Progenitor cell of endocrine pancreas (in vitro differentiated cells): ENCODE data around the gene CSRP2. TPM values are rescaled to one million over a fixed set of nuclear protein-coding genes. Genes with fewer than 3 reads are reported as not detected.

Source experiments
- DNase-seq: peaks from one replicate; pipeline ENCODE4 v3.0.0; 2021; ENCODE audit warnings: low spot score; ENCODE audit not compliant: unreplicated experiment
- H3K27ac Mint-ChIP-seq: 2 replicates; pipeline ENCODE4 v1.8.0; 2021; ENCODE audit warnings: mild to moderate bottlenecking, moderate library complexity, mixed read lengths
- H3K27me3 Mint-ChIP-seq: 2 replicates; pipeline ENCODE4 v1.8.0; 2021; ENCODE audit warnings: mixed read lengths
- H3K36me3 Mint-ChIP-seq: 2 replicates; pipeline ENCODE4 v1.8.0; 2022; ENCODE audit warnings: mixed read lengths; ENCODE audit not compliant: insufficient read depth
- H3K4me1 Mint-ChIP-seq: 2 replicates; pipeline ENCODE4 v1.8.0; 2021; ENCODE audit warnings: low read depth, mixed read lengths
- H3K4me3 Mint-ChIP-seq: 2 replicates; pipeline ENCODE4 v1.8.0; 2021; ENCODE audit warnings: low read depth, mild to moderate bottlenecking, moderate library complexity, mixed read lengths
- H3K9me3 Mint-ChIP-seq: 2 replicates; pipeline ENCODE4 v1.8.0; 2021; ENCODE audit warnings: low read depth, mixed read lengths
- CTCF ChIP-seq: fragments of 200-600 bp; sonication (generic); IDR thresholded peaks from one replicate; pipeline ENCODE4 v1.5.0; 2021; ENCODE audit warnings: antibody characterized with exemption, mild to moderate bottlenecking; ENCODE audit not compliant: unreplicated experiment
- total RNA-seq: library from RNA; stranded (reverse); gene quantifications from 2 replicates; pipeline ENCODE4 v1.2.1, GENCODE V29; 2021

The CSRP2 gene
- total RNA-seq, 1 donor from 2014 or later = 96.1 TPM

GRCh38 chr12:76874491-76875190 lies 4.2 kb downstream of the CSRP2 start:
- peaks cover 13% of the 10 kb centered on the region for H3K36me3 Mint-ChIP-seq
- no peaks in the 10 kb centered on the region for H3K27me3 Mint-ChIP-seq
- DNase-seq = no peak
- H3K9me3 Mint-ChIP-seq = no peaks in the 10 kb centered on the region
- H3K27ac Mint-ChIP-seq = peak overlapping the region; percentile 21
- peaks cover 23% of the 10 kb centered on the region for H3K4me1 Mint-ChIP-seq
- TF ChIP-seq CTCF = no peak
- no peak overlapping the region for H3K4me3 Mint-ChIP-seq

- no peak for DNase-seq
- Mint-ChIP-seq H3K27ac (peak overlapping the region; percentile 21), H3K9me3 (no peaks in the 10 kb centered on the region), H3K4me1 (peaks cover 24% of the 10 kb centered on the region), H3K36me3 (peaks cover 19% of the 10 kb centered on the region), H3K27me3 (no peaks in the 10 kb centered on the region), H3K4me3 (no peak overlapping the region)
- no peak for TF ChIP-seq CTCF
These were observed 4.8 kb downstream of the CSRP2 start for GRCh38 chr12:76874027-76874426.

- Mint-ChIP-seq H3K4me1 (peaks cover 21% of the 10 kb centered on the region), H3K4me3 (no peak overlapping the region)
- TF ChIP-seq CTCF = no peak
These were observed 6.4 kb downstream of the CSRP2 start for GRCh38 chr12:76872415-76872814.

GRCh38 chr12:76871742-76872141 lies 7.1 kb downstream of the CSRP2 start:
- Mint-ChIP-seq H3K9me3 (no peaks in the 10 kb centered on the region), H3K27me3 (no peaks in the 10 kb centered on the region), H3K4me1 (peaks cover 15% of the 10 kb centered on the region), H3K36me3 (peaks cover 24% of the 10 kb centered on the region), H3K27ac (no peak overlapping the region), H3K4me3 (no peak overlapping the region)
- TF ChIP-seq CTCF = no peak
- no peak for DNase-seq

More at GRCh38 chr12:76872415-76872814, 6.4 kb downstream of the CSRP2 start:
- no peaks in the 10 kb centered on the region for H3K27me3 Mint-ChIP-seq
- peaks cover 24% of the 10 kb centered on the region for H3K36me3 Mint-ChIP-seq
- H3K27ac Mint-ChIP-seq = no peak overlapping the region
- DNase-seq = no peak
- H3K9me3 Mint-ChIP-seq = no peaks in the 10 kb centered on the region

- Mint-ChIP-seq H3K4me3 (no peak overlapping the region), H3K9me3 (no peaks in the 10 kb centered on the region)
- TF ChIP-seq CTCF = no peak
These were observed 7.7 kb downstream of the CSRP2 start for GRCh38 chr12:76871082-76871481.

More at GRCh38 chr12:76871082-76871481, 7.7 kb downstream of the CSRP2 start:
- peaks cover 18% of the 10 kb centered on the region for H3K4me1 Mint-ChIP-seq
- H3K36me3 Mint-ChIP-seq = peaks cover 24% of the 10 kb centered on the region
- H3K27me3 Mint-ChIP-seq = no peaks in the 10 kb centered on the region
- H3K27ac Mint-ChIP-seq = no peak overlapping the region
- DNase-seq = no peak
